ENCODE measurements around the gene CACFD1.

The CACFD1 gene

GRCh38 chr9:133439337-133439736 lies 20.4 kb upstream of the CACFD1 start:
- TF ChIP-seq, protein P1, sequence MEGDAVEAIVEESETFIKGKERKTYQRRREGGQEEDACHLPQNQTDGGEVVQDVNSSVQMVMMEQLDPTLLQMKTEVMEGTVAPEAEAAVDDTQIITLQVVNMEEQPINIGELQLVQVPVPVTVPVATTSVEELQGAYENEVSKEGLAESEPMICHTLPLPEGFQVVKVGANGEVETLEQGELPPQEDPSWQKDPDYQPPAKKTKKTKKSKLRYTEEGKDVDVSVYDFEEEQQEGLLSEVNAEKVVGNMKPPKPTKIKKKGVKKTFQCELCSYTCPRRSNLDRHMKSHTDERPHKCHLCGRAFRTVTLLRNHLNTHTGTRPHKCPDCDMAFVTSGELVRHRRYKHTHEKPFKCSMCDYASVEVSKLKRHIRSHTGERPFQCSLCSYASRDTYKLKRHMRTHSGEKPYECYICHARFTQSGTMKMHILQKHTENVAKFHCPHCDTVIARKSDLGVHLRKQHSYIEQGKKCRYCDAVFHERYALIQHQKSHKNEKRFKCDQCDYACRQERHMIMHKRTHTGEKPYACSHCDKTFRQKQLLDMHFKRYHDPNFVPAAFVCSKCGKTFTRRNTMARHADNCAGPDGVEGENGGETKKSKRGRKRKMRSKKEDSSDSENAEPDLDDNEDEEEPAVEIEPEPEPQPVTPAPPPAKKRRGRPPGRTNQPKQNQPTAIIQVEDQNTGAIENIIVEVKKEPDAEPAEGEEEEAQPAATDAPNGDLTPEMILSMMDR (IDR thresholded peaks at IDR 0.05; ENCODE audit: insufficient read depth, missing control alignments): no peak
- DNase-seq (ENCODE audit: insufficient read length, low spot score) (no peak), FAIRE-seq (no peak)

DNA sequence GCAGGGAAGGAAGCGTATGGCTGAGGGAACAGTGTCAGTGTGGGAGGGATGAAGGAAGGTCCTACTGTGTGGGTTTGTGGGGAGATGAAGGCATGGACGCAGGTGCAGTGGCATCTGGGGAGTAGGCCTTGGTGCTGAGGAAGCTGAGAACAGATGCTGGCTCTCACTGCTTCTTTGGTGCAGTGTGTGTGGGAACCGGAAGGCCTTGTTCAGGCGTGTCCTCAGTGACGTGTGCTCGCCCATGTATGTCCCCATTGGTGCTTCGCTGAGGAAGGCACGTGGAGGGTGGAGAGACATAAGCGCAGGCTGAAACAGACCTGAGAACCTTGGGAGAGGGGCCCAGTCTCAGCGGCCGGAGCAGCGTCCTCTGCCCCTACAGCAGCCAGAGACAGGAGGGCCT lies 18.9 kb upstream of the CACFD1 start:
- no peak for FAIRE-seq
- TF ChIP-seq, protein P1 (IDR thresholded peaks at IDR 0.05; ENCODE audit: insufficient read depth, missing control alignments): no peak

GRCh38 chr9:133441571-133441970 lies 18.2 kb upstream of the CACFD1 start:
- FAIRE-seq: no peak
- TF ChIP-seq, protein P1 (IDR thresholded peaks at IDR 0.05; ENCODE audit: insufficient read depth, missing control alignments): no peak
- DNase-seq (ENCODE audit: insufficient read length, low spot score): no peak

More for the DNA sequence above, 18.9 kb upstream of the CACFD1 start:
- DNase-seq (ENCODE audit: insufficient read length, low spot score): no peak

DNA sequence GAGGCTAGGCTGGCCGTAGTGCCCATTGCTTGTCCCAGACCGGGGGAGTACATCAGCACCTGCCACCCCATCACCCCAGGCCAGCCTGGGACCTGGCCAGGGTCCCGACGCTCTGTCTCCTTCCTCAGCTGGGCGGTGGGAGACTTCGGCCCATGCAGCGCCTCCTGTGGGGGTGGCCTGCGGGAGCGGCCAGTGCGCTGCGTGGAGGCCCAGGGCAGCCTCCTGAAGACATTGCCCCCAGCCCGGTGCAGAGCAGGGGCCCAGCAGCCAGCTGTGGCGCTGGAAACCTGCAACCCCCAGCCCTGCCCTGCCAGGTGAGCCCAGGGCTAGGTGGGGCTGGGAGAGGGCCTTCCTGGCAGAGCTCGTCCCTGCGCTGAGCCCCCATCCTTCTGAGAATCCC lies 16.5 kb upstream of the CACFD1 start:
- TF ChIP-seq, protein P1 (IDR thresholded peaks at IDR 0.05; ENCODE audit: insufficient read depth, missing control alignments): no peak
- no peak for DNase-seq (ENCODE audit: insufficient read length, low spot score)
- FAIRE-seq: no peak

DNA sequence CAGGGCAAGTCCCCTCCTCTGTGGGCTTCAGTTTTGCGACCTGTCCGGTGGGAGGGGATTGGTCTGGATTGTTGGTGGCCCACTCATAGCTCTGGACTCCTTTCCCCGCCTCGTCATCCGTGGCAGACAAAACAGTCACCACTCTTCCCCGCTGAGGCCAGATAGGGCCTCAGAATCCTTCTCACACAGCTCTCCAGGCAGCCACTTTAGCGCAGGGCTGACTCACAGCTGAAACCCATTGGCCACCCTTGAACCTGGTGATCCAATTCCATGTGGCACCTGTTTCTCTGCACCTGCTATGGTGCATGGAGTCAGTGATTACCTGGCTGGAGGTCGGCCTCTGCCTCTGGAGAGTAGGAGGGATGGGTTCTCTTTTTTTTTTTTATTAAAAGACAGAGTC lies 15.8 kb upstream of the CACFD1 start:
- FAIRE-seq: no peak
- no peak for DNase-seq (ENCODE audit: insufficient read length, low spot score)
- TF ChIP-seq, protein P1 (IDR thresholded peaks at IDR 0.05; ENCODE audit: insufficient read depth, missing control alignments): no peak

DNA sequence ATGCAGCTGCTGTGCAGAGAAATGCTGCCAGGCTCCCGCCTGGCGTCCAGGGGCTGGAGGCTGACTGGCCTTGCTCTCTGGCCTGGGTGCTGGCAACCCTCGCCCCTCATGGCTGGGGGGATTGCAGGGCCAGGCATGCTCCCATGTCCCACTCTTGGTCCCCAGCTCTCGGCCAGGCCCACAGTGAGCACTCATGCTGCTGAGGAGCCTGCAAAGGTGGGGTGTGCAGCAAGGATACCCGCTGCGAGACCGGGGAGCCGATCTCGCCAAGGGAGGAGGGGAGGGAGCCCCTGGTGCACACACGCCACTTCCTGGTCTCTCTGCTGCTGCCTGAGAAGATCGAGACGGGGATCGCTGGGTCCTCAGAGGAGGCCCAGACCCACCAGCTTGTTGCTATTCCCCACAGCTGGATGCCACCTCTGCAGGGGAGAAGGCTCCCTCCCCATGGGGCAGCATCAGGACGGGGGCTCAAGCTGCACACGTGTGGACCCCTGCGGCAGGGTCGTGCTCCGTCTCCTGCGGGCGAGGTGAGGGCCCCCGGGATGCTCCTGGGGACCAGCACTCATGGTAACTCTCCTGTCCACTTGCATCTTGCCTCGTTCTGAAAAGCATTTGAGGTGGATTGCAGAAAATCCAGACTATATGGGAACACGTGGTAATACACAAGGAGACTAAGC lies 14.3 kb upstream of the CACFD1 start:
- TF ChIP-seq, protein P1 (IDR thresholded peaks at IDR 0.05; ENCODE audit: insufficient read depth, missing control alignments): no peak
- no peak for FAIRE-seq

DNA sequence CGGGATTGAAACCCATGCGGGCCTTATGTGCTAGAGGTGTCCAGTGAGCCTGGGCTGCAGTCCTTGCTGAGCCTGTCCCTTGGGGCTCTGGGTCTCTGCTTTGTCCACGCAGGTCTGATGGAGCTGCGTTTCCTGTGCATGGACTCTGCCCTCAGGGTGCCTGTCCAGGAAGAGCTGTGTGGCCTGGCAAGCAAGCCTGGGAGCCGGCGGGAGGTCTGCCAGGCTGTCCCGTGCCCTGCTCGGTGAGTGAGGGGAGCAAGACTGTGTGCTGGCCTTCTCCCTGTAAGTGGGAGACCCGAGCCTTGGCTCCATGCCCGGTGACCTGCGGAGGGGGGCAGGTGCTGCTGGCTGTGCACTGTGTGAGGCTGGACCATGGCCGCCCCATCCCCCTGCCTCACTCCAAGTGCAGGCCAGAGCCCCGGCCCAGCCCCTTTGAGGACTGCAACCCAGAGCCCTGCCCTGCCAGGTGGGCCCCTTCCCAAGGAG lies 11.2 kb upstream of the CACFD1 start:
- FAIRE-seq: no peak
- TF ChIP-seq, protein P1 (IDR thresholded peaks at IDR 0.05; ENCODE audit: insufficient read depth, missing control alignments): no peak
- DNase-seq (ENCODE audit: insufficient read length, low spot score): no peak

More for the DNA sequence above, 14.3 kb upstream of the CACFD1 start:
- DNase-seq (ENCODE audit: insufficient read length, low spot score): no peak
